Hypothalamus (tissue), 51 donors: Measurements from ENCODE around the gene WDHD1.
"Not testable (repeated sequence)": the region's sequence is repeated elsewhere in the genome, so short reads cannot be mapped to it uniquely, and the experiment has no call there.

Experiments
- DNase-seq, 51 donors: peaks; one replicate each; lab custom pipeline; 2025; lab: John Stamatoyannopoulos, UW

WDHD1 gene

GRCh38 chr14:55026793-55027561, at the start of gene WDHD1, which contains the start of gene SOCS4:
Gene WDHD1 (minus strand): TSS chr14:55027099. CDS start chr14:55026787, 312 bp downstream.
Gene SOCS4 (plus strand): TSS chr14:55027236. CDS start chr14:55043042, 15,806 bp downstream.
- DNase-seq: peak; percentile 68 to 99 (median 94)

GRCh38 chr14:55075628-55076175, 48.8 kb upstream of the WDHD1 start:
- no peak for DNase-seq

- no peak for DNase-seq
Measured at GRCh38 chr14:55074662-55075061, 47.8 kb upstream of the WDHD1 start.

- DNase-seq: no peak
Measured at GRCh38 chr14:55073856-55074255, 47.0 kb upstream of the WDHD1 start.

- DNase-seq: peak in 31 of 51 donors; percentile 2 to 79 (median 36)
Measured at GRCh38 chr14:55071870-55072640, 45.2 kb upstream of the WDHD1 start.

- no peak for DNase-seq
Measured at GRCh38 chr14:55070981-55071411, 44.1 kb upstream of the WDHD1 start.

GRCh38 chr14:55066223-55066622, 39.3 kb upstream of the WDHD1 start:
- DNase-seq: no peak

GRCh38 chr14:55065411-55065810, 38.5 kb upstream of the WDHD1 start:
- DNase-seq: no peak

GRCh38 chr14:55064896-55065295, 38.0 kb upstream of the WDHD1 start:
- DNase-seq: not testable (repeated sequence)

GRCh38 chr14:55062517-55063351, 35.8 kb upstream of the WDHD1 start:
- DNase-seq: peak in 4 of 51 donors; percentile 3 to 16 (median 6)

GRCh38 chr14:55059333-55059732, 32.4 kb upstream of the WDHD1 start:
- no peak for DNase-seq

- DNase-seq: no peak
Measured at GRCh38 chr14:55057919-55058318, 31.0 kb upstream of the WDHD1 start.

- DNase-seq: no peak
Measured at GRCh38 chr14:55054098-55054497, 27.2 kb upstream of the WDHD1 start.

- DNase-seq: no peak
Measured at GRCh38 chr14:55053500-55053899, 26.6 kb upstream of the WDHD1 start.

GRCh38 chr14:55053018-55053417, 26.1 kb upstream of the WDHD1 start:
- no peak for DNase-seq

GRCh38 chr14:55052269-55052930, 25.5 kb upstream of the WDHD1 start:
- DNase-seq: peak in 1 of 51 donors; percentile 66

GRCh38 chr14:55051423-55052268, 24.7 kb upstream of the WDHD1 start, which contains the start of gene MAPK1IP1L:
Gene MAPK1IP1L (plus strand): TSS chr14:55051647. CDS start chr14:55061684, 10,037 bp downstream.
- DNase-seq: peak; percentile 55 to 93 (median 86)

GRCh38 chr14:55051165-55051422, 24.2 kb upstream of the WDHD1 start:
- DNase-seq: no peak

- no peak for DNase-seq
Measured at GRCh38 chr14:55048900-55049436, 22.1 kb upstream of the WDHD1 start.
